Lower leg skin (tissue), 4 donors: ENCODE data around the gene S100A8. TPM values are rescaled to one million over a fixed set of nuclear protein-coding genes. Genes with fewer than 3 reads are reported as not detected.

Experiments used
- DNase-seq, 2 donors: peaks; one replicate each; pipeline ENCODE4 v3.0.0-alpha.2; 2019; ENCODE audit warnings: low spot score in 2 of 2
- H3K4me3 ChIP-seq: fragments of 200-600 bp; sonication (generic); 2 replicates; pipeline ENCODE4 v1.5.1; 2017; ENCODE audit warnings: mild to moderate bottlenecking, low read depth; ENCODE audit not compliant: poor library complexity, severe bottlenecking
- CTCF ChIP-seq, 3 donors: fragments of 450-650 bp; IDR thresholded peaks; one replicate each; pipeline ENCODE4 v1.5.1; 2016; ENCODE audit warnings: antibody characterized with exemption in 3 of 3, mild to moderate bottlenecking in 3 of 3, moderate library complexity in 2 of 3
- POLR2A ChIP-seq, 2 donors: fragments of 450-650 bp; IDR thresholded peaks; one replicate each; pipeline ENCODE4 v1.6.1; 2016 to 2017; ENCODE audit warnings: antibody characterized with exemption in 2 of 2, mild to moderate bottlenecking in 1 of 2, moderate library complexity in 1 of 2
- WGBS, 2 donors: methylation state at CpG; one replicate each; pipeline ENCODE4 v1.1.5; 2018; 5-methylcytosine and 5-hydroxymethylcytosine counted together
- intact Hi-C: fragments of 100-400 bp; cut with DNase I; formaldehyde crosslinking; loops from one replicate; pipeline ENCODE4 v1.15.0; 2023; ENCODE audit warnings: low total_unique reads
- total RNA-seq, 4 donors: library from RNA; depleted of rRNA; stranded (reverse); fragments of >200 nt; gene quantifications; one replicate each; pipeline ENCODE4 v1.1.0, GENCODE V29; 2016

The S100A8 gene
- total RNA-seq, 4 donors from 2014 or later, result 1.3 to 14.3 (median 6.0) TPM

- peak in 1 of 2 donors; percentile 61 for DNase-seq
- 92 to 95% methylated on average over 23 of the region's 23 CpGs for WGBS, 2 donors
- no peak overlapping the region for H3K4me3 ChIP-seq
- TF ChIP-seq CTCF (IDR thresholded peaks at IDR 0.05) (no peak), POLR2A (IDR thresholded peaks at IDR 0.05) (no peak)
- intact Hi-C loops, result no loop called here
Observed at GRCh38 chr1:153380711-153381110, 10.2 kb downstream of the S100A8 start.

- intact Hi-C loops, result no loop called here
- no peak for DNase-seq
- H3K4me3 ChIP-seq, result no peak overlapping the region
- 69 to 75% methylated on average over 10 of the region's 10 CpGs for whole genome bisulfite sequencing, 2 donors
- TF ChIP-seq CTCF (IDR thresholded peaks at IDR 0.05) (no peak), POLR2A (IDR thresholded peaks at IDR 0.05) (no peak)
Observed at GRCh38 chr1:153379591-153379990, 11.3 kb downstream of the S100A8 start.

GRCh38 chr1:153375511-153375910 lies 15.4 kb downstream of the S100A8 start, which contains the start of gene S100A12:
Gene S100A12, minus strand, starts transcription at chr1:153375621. Its CDS starts 1,029 bp downstream, at chr1:153374592.
- intact Hi-C loops, result no loop called here
- no peak for TF ChIP-seq CTCF (IDR thresholded peaks at IDR 0.05)
- TF ChIP-seq POLR2A (IDR thresholded peaks at IDR 0.05), result no peak
- 55 to 65% methylated on average over 1 of the region's 1 CpG for WGBS, 2 donors
- DNase-seq, result peak in 1 of 2 donors; percentile 56
- H3K4me3 ChIP-seq, result no peak within 1 kb of the TSS

DNA sequence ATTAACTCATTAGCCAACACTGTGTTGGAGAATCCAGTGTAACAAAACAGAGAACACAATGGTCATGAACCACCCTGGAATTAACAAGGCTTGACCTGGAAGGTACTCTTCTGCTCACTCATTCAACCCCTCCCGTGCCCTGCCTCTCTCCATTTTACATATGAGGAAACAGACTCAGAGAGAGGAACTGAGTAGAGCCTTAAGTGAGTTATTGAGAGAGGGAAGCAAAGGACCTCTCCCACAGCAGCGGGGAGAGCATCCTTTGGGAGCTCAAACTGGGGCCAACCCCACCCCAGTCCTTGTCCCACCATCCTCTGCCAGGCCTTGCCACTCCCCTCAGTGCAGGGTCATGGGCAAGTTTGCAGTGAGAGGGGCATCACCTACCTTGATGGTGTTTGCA lies 16.8 kb downstream of the S100A8 start:
- peak in 1 of 2 donors; percentile 77 for DNase-seq
- no peak overlapping the region for H3K4me3 ChIP-seq
- WGBS, 2 donors, result 64 to 75% methylated on average over 2 of the region's 2 CpGs
- TF ChIP-seq CTCF (IDR thresholded peaks at IDR 0.05), result no peak
- TF ChIP-seq POLR2A (IDR thresholded peaks at IDR 0.05), result no peak
- intact Hi-C loops, result no loop called here

DNA sequence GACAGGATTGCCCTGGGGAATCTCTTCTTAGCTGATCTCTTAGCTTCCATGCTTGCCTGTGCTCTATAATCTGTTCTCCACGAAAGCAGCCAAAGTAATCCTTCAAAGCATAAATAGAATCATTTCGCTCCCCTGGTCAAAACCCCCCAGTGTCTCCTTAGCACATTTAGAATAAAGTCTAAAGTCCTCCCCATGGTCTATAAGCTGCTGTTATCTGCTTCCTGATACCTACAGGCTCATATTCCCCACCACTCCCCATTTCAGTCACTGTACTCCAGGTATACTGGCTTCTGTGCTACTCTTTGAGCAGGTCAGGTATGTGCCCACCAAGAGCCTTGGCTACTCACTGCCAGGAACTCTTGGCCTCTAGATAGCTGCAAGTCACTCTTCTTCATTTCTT lies 18.3 kb downstream of the S100A8 start:
- intact Hi-C loops, result no loop called here
- TF ChIP-seq CTCF (IDR thresholded peaks at IDR 0.05) (no peak), POLR2A (IDR thresholded peaks at IDR 0.05) (no peak)
- DNase-seq, result no peak
- H3K4me3 ChIP-seq, result no peak overlapping the region
- 90 to 92% methylated on average over 2 of the region's 2 CpGs for WGBS, 2 donors

DNA sequence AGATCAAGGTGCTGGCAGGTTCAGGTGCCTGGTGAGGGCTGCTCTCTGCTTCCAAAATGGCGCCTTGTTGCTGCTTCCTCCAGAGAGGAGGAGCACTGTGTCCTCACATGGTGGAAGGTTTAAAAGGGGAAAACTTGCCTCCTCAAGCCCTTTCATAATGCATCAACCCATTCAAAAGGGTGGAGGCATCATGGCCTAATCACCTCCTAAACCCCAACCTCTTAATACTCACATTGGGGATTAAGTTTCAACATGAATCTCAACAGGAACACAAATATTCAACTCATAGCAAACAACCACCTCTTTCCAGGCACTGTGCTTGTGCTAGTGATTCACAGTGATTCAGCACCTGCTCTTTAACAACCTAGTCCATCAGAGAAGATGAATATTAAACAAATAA lies 19.6 kb downstream of the S100A8 start:
- DNase-seq, result no peak
- no peak overlapping the region for H3K4me3 ChIP-seq
- no peak for TF ChIP-seq POLR2A (IDR thresholded peaks at IDR 0.05)
- TF ChIP-seq CTCF (IDR thresholded peaks at IDR 0.05), result no peak
- 100% methylated on average over 1 of the region's 1 CpG for WGBS, 2 donors
- intact Hi-C loops, result no loop called here
